ENCODE measurements around the gene ITGA1. TPM values are rescaled to one million over a fixed set of nuclear protein-coding genes. Genes with fewer than 3 reads are reported as not detected.

The ITGA1 gene
- total RNA-seq, 1 donor from 2014 or later: 9.1 TPM

- no peaks in the 10 kb centered on the region for H3K36me3 Mint-ChIP-seq
- TF ChIP-seq CTCF (IDR thresholded peaks at IDR 0.05; ENCODE audit: unreplicated experiment): no peak
- H3K27me3 Mint-ChIP-seq (ENCODE audit: low read depth): no peaks in the 10 kb centered on the region
- H3K4me3 Mint-ChIP-seq: no peak overlapping the region
- H3K4me1 Mint-ChIP-seq: peaks cover 13% of the 10 kb centered on the region
- DNase-seq (ENCODE audit: low spot score in 2 of 2, unreplicated experiment in 2 of 2): no peak
- no peaks in the 10 kb centered on the region for H3K9me3 Mint-ChIP-seq
- no peak overlapping the region for H3K27ac Mint-ChIP-seq
These were observed 211.0 kb downstream of the ITGA1 start for GRCh38 chr5:52998552-52999313.

DNA sequence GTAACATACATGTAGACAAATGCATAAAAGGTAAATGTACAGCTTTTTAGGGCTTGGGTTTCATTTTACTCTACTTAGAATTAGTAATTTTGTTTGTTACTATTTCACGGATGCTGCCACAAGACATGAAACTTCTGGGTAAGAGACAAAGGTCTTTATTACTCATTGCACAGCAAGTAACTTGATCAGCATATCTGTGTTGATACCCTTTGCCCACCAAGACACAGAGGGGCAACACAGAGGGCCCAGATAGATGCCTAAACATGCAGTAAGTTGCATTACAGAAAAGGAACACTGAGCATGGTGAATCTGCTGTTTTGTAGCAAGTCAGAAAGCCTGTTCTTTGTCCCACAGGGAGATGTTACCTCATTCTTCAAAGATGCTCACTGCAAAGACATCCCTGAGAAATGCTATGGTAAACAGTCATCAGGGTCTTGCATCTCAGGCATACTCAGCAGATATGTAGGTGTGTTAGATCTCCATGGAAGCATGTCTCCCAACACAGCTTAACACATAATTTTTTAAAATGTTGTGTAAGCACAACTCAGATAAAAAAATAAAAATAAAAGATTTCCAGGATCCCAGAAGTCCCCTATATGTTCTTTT lies 211.7 kb downstream of the ITGA1 start:
- no peak for DNase-seq (ENCODE audit: low spot score in 2 of 2, unreplicated experiment in 2 of 2)
- Mint-ChIP-seq H3K27me3 (ENCODE audit: low read depth) (no peaks in the 10 kb centered on the region), H3K27ac (no peak overlapping the region), H3K4me3 (no peak overlapping the region), H3K9me3 (no peaks in the 10 kb centered on the region), H3K4me1 (peaks cover 13% of the 10 kb centered on the region), H3K36me3 (no peaks in the 10 kb centered on the region)
- TF ChIP-seq CTCF (IDR thresholded peaks at IDR 0.05; ENCODE audit: unreplicated experiment): no peak

DNA sequence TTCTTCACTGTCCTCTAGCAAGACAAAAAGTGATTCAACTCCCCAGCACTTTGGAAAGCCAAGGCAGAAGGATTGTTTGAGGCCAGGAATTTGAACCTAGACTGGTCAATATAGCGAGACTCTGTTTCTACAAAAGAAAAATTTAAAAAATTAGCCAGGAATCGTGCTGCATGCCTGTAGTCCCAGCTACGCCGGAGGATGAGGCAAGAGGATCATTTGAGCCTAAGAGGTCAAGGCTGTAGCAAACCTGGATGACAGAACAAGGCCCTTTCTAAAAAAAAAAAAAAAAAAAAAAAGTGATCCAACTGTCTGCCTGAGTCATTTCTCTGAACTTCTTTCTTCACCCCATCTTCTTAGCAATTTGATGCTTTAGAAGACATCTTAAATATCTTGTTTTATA lies 213.8 kb downstream of the ITGA1 start:
- Mint-ChIP-seq H3K4me3 (no peak overlapping the region), H3K36me3 (no peaks in the 10 kb centered on the region), H3K9me3 (no peaks in the 10 kb centered on the region), H3K27ac (no peak overlapping the region), H3K4me1 (peaks cover 17% of the 10 kb centered on the region), H3K27me3 (ENCODE audit: low read depth) (no peaks in the 10 kb centered on the region)
- no peak for TF ChIP-seq CTCF (IDR thresholded peaks at IDR 0.05; ENCODE audit: unreplicated experiment)
- no peak for DNase-seq (ENCODE audit: low spot score in 2 of 2, unreplicated experiment in 2 of 2)

- no peak overlapping the region for H3K27ac Mint-ChIP-seq
- no peak for TF ChIP-seq CTCF (IDR thresholded peaks at IDR 0.05; ENCODE audit: unreplicated experiment)
- H3K4me3 Mint-ChIP-seq: no peak overlapping the region
- no peaks in the 10 kb centered on the region for H3K27me3 Mint-ChIP-seq (ENCODE audit: low read depth)
- no peaks in the 10 kb centered on the region for H3K9me3 Mint-ChIP-seq
- peaks cover 20% of the 10 kb centered on the region for H3K4me1 Mint-ChIP-seq
- no peak for DNase-seq (ENCODE audit: low spot score in 2 of 2, unreplicated experiment in 2 of 2)
- H3K36me3 Mint-ChIP-seq: no peaks in the 10 kb centered on the region
These were observed 214.8 kb downstream of the ITGA1 start for GRCh38 chr5:53002491-53002890.

DNA sequence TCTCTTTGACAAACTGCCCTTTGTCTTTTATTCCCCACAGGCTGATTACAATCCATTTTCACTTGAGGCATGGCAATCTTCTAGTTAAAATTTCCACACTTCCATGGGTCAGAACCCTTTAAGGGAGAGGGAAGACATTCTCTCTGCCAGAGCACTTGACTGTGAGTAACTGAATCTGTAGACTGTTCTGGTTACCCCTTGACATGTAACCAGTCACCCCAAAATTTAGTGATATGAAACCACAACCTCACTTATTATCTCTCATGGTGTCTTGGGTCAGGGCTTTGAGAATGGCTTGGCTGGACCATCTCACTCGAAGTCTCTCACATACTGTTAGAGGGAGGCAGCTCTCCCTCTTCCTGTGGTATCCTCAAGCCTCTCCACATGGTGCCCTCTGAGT lies 215.4 kb downstream of the ITGA1 start:
- H3K27me3 Mint-ChIP-seq (ENCODE audit: low read depth): no peaks in the 10 kb centered on the region
- DNase-seq (ENCODE audit: low spot score in 2 of 2, unreplicated experiment in 2 of 2): no peak
- no peak for TF ChIP-seq CTCF (IDR thresholded peaks at IDR 0.05; ENCODE audit: unreplicated experiment)
- H3K4me1 Mint-ChIP-seq: peaks cover 24% of the 10 kb centered on the region
- H3K36me3 Mint-ChIP-seq: no peaks in the 10 kb centered on the region
- H3K4me3 Mint-ChIP-seq: no peak overlapping the region
- H3K27ac Mint-ChIP-seq: no peak overlapping the region
- H3K9me3 Mint-ChIP-seq: no peaks in the 10 kb centered on the region
